Endothelial cell of umbilical vein (primary cell): Measurements from ENCODE around the gene MAP1B. TPM values are rescaled to one million over a fixed set of nuclear protein-coding genes. Genes with fewer than 3 reads are reported as not detected.
A peak's percentile ranks its signal among the peaks of the same experiment; 100 is the strongest.

Experiments
- BruUV-seq: library from RNA; stranded (reverse); fragments of 400-500 nt; replicated peaks from 2 replicates; lab custom pipeline; 2021; lab: Mats Ljungman, UMichigan
- CTCF ChIA-PET: fragments of 300-600, 350-600 bp; sonication (Branson Sonifier 250); formaldehyde crosslinking; loops from one replicate; lab custom pipeline; 2021; ENCODE audit warnings: antibody characterized with exemption, inconsistent platforms; lab: Charles Lee
- POLR2A ChIA-PET: fragments of 300-600, 350-600 bp; sonication (Branson Sonifier 250); formaldehyde crosslinking; loops from one replicate; lab custom pipeline; 2021; ENCODE audit warnings: antibody characterized with exemption, inconsistent platforms; lab: Charles Lee
- DNase-seq: peaks from one replicate; pipeline ENCODE4 v3.0.0-alpha.2; 2011; ENCODE audit warnings: low read depth, low spot score
- FAIRE-seq: peaks from 2 replicates; lab custom pipeline; 2011; peaks lifted over from hg19 to GRCh38; lab: Jason Lieb, UNC
- H2AFZ ChIP-seq: 2 replicates; pipeline ENCODE4 v1.6.0; 2012; ENCODE audit warnings: low read depth, low read length, control low read depth, inconsistent platforms
- H3K27ac ChIP-seq: 2 replicates; pipeline ENCODE4 v1.5.1; 2011; ENCODE audit warnings: low read depth, mild to moderate bottlenecking, control low read depth, low read length, moderate library complexity; ENCODE audit not compliant: insufficient read depth
- H3K27me3 ChIP-seq, 2 experiments: 2 replicates each; pipeline versions ENCODE4 v1.6.0 to v1.6.1; 2011; ENCODE audit warnings: low read length in 2 of 2, mixed read lengths in 1 of 2; ENCODE audit not compliant: control insufficient read depth in 2 of 2, insufficient read depth in 2 of 2
- H3K36me3 ChIP-seq, 2 experiments: 2 replicates in 1 of 2; 3 replicates in 1 of 2; pipeline ENCODE4 v1.5.1; 2011; ENCODE audit warnings: low read length in 2 of 2, mild to moderate bottlenecking in 1 of 2, moderate library complexity in 1 of 2; ENCODE audit not compliant: control insufficient read depth in 2 of 2, insufficient read depth in 2 of 2; ENCODE audit errors: extremely low read depth in 1 of 2
- H3K4me1 ChIP-seq: 3 replicates; pipeline ENCODE4 v1.5.1; 2011; ENCODE audit warnings: mild to moderate bottlenecking, low read length; ENCODE audit not compliant: control insufficient read depth, insufficient read depth; ENCODE audit errors: extremely low read depth
- H3K4me2 ChIP-seq: 2 replicates; pipeline ENCODE4 v1.6.1; 2011; ENCODE audit warnings: low read length, control low read depth, mixed read lengths; ENCODE audit not compliant: insufficient read depth
- H3K4me3 ChIP-seq, 3 experiments: fragments of 200-600 bp in 1 of 3; sonication (generic), shearing (Covaris generic) in 1 of 3; replicated peaks in 1 of 3; 2 replicates each; pipeline ENCODE4 v1.5.1; 2011 to 2016; ENCODE audit warnings: control low read depth in 3 of 3, low read length in 3 of 3, mild to moderate bottlenecking in 2 of 3, inconsistent platforms in 1 of 3, low read depth in 1 of 3, moderate library complexity in 1 of 3; ENCODE audit not compliant: insufficient read depth in 1 of 3
- H3K79me2 ChIP-seq: 2 replicates; pipeline ENCODE4 v1.6.0; 2012; ENCODE audit warnings: low read length, inconsistent platforms; ENCODE audit not compliant: control insufficient read depth, insufficient read depth
- H3K9ac ChIP-seq: replicated peaks from 2 replicates; pipeline ENCODE3; 2011; ENCODE audit warnings: low read length, control low read depth; ENCODE audit not compliant: insufficient read depth; ENCODE audit errors: extremely low read depth
- H3K9me1 ChIP-seq: replicated peaks from 3 replicates; pipeline ENCODE4 v1.6.0; 2011; ENCODE audit warnings: mild to moderate bottlenecking, low read length; ENCODE audit not compliant: control insufficient read depth, insufficient read depth; ENCODE audit errors: extremely low read depth
- H3K9me3 ChIP-seq: replicated peaks from 2 replicates; pipeline ENCODE4 v1.5.1; 2012; ENCODE audit warnings: low read length, inconsistent platforms; ENCODE audit not compliant: control insufficient read depth, insufficient read depth
- H4K20me1 ChIP-seq: replicated peaks from 2 replicates; pipeline ENCODE3; 2011; ENCODE audit warnings: mild to moderate bottlenecking, low read length; ENCODE audit not compliant: control insufficient read depth, insufficient read depth; ENCODE audit errors: extremely low read depth
- FOS ChIP-seq: IDR thresholded peaks from 2 replicates; pipeline ENCODE4 v1.6.1; 2011; ENCODE audit warnings: mild to moderate bottlenecking, low read length, moderate library complexity, borderline replicate concordance; ENCODE audit not compliant: insufficient read depth
- GATA2 ChIP-seq: IDR thresholded peaks from 2 replicates; pipeline ENCODE4 v1.7.0; 2011; ENCODE audit warnings: low read depth, mild to moderate bottlenecking, moderate library complexity, mixed read lengths, low read length; ENCODE audit not compliant: insufficient read length, insufficient read depth
- MYC ChIP-seq: IDR thresholded peaks from one replicate; pipeline ENCODE4 v1.6.1; 2011; ENCODE audit warnings: mild to moderate bottlenecking, low read depth, low read length
- POLR2AphosphoS5 ChIP-seq: IDR thresholded peaks from 2 replicates; pipeline ENCODE4 v1.6.1; 2012; ENCODE audit warnings: low read depth, mild to moderate bottlenecking, control low read depth, low read length, moderate library complexity; ENCODE audit not compliant: insufficient read depth
- dilution Hi-C: fragments of 300-500 bp; cut with MboI; formaldehyde crosslinking; loops from one replicate; pipeline ENCODE4 v1.15.0; 2019; ENCODE audit warnings: low sequenced_read_pairs; ENCODE audit not compliant: extremely low pct_ligation_motif_present
- intact Hi-C: fragments of 100-400 bp; cut with micrococcal nuclease; formaldehyde crosslinking; loops from one replicate; pipeline ENCODE4 v1.10.0; 2022
- polyA plus RNA-seq, 4 experiments: library from polyadenylated mRNA; depleted of rRNA in 3 of 4; stranded (reverse) in 3 of 4; unstranded in 1 of 4; fragments of >200 nt; gene quantifications; 2 replicates each; pipeline versions ENCODE4 v1.2.1 to v1.2.3, GENCODE V29; 2011 to 2012; ENCODE audit warnings: missing spikeins in 1 of 4
- total RNA-seq: library from RNA; stranded (reverse); gene quantifications from 2 replicates; pipeline ENCODE4 v1.2.3, GENCODE V29; 2021

The MAP1B gene
- total and polyA plus RNA-seq, 2 donors (not counting 3 experiments of a cell fraction or from before 2014, with no cell fraction given), result 55.9 to 263 TPM

DNA sequence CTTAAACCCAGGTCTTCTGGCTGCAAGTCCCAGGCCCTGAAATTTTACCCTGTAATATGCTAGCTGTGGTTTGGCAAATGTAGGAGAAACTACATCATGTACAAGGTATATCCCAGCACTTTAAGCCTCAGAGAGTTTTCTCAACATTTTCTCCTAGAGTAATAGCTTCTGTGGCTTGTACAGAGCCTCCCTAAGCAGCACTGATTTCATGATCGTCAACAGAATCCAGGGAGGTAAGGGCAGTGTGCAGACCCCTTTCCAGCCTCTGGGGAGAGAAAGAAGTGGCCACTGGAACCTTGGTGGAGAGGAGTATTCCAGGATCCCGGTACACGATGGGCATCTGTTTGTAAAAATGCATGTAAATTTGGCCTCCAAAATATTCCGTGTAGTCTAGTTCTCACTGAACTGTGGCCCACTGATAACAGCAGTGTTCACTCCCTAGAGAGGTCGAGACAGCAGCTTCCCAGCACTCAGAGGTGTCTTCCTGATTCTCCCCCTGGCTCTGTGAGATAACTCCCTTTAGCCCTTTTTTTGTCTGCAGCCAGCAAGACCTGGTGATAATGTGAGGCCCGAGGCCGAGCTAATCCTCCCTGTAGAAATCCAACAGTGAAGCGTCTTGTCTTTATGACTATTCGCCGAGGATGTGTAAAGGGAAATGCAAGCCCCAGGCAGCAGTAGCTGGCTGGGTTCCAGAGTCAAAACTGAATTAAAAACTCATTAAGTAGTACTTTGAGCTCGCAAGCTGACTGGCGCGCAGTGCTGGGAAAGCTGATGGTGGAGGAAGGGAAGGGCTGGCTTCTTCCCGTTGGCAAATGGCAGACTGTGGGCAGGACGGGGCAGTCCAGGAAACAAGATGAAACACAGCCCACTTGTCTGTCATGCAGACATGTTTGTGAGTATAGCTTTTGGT lies 59.0 kb downstream of the MAP1B start:
- Histone ChIP-seq H2AFZ (peak overlapping the region; percentile 18), H3K27me3 (no peaks in the 10 kb centered on the region), H3K79me2 (peaks cover 81% of the 10 kb centered on the region), H3K9ac (peak overlapping the region; percentile 24), H3K9me1 (no peaks in the 10 kb centered on the region), H3K4me1 (peaks cover 21% of the 10 kb centered on the region), H3K9me3 (no peaks in the 10 kb centered on the region), H4K20me1 (no peaks in the 10 kb centered on the region), H3K4me3 (no peak overlapping the region), H3K27ac (peak overlapping the region; percentile 22), H3K36me3 (peaks cover 2 to 3% of the 10 kb centered on the region in 2 experiments), H3K4me2 (peak overlapping the region; percentile 43)
- dilution Hi-C loops (no loop called here), intact Hi-C loops (loop anchor here (5.0 kb wide), 1 partner anchor 59 kb away; the partner anchor contains the start of gene MAP1B)
- no TSS peak for BruUV-seq
- peak; percentile 89 for DNase-seq
- POLR2A ChIA-PET, result interaction anchor here (0.7 kb wide), 1 partner anchor 30 kb away, joined by 3 read pairs; no protein-coding TSS in a partner anchor
- CTCF ChIA-PET, result interaction anchor here (0.6 to 2.2 kb wide), 12 partner anchors 10 to 114 kb away, joined by 3 to 9 read pairs (median 4); no protein-coding TSS in a partner anchor
- peak; percentile 80 for FAIRE-seq
- TF ChIP-seq POLR2AphosphoS5 (peak; percentile 8), MYC (no peak), GATA2 (no peak)

DNA sequence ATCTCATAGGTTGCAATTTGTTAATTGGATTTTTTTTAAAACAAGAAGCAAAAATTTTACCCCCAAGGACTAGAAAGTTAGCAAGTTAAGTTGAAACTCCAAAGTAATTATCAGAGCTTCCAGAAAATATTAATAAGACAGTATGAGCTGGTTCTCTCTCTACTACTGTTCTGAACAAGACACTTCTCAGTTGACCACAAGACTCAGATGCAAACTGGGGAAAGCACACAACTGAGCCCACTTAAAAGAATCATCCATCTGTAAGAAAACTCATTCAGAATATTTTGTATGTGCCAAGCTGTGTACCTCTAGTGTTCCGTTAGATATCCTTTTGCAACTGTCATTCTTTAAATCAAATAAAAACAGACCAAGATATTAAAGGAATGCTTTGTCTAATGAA lies 60.0 kb downstream of the MAP1B start:
- dilution Hi-C loops (no loop called here), intact Hi-C loops (loop anchor here (5.0 kb wide), 1 partner anchor 60 kb away; the partner anchor contains the start of gene MAP1B)
- no peak overlapping the region for H3K27ac ChIP-seq
- no TSS peak for BruUV-seq
- no peaks in the 10 kb centered on the region for H3K9me1 ChIP-seq
- no peak for DNase-seq
- no peak for FAIRE-seq
- H3K4me3 ChIP-seq, result no peak overlapping the region
- peaks cover 2 to 3% of the 10 kb centered on the region in 2 experiments for H3K36me3 ChIP-seq
- H3K79me2 ChIP-seq, result peaks cover 83% of the 10 kb centered on the region
- peaks cover 21% of the 10 kb centered on the region for H3K4me1 ChIP-seq
- H4K20me1 ChIP-seq, result no peaks in the 10 kb centered on the region
- no peak overlapping the region for H3K9ac ChIP-seq
- ChIA-PET POLR2A (no interaction called here), CTCF (interaction anchor here (0.8 to 2.2 kb wide), 9 partner anchors 9 to 113 kb away, joined by 3 to 9 read pairs (median 5); no protein-coding TSS in a partner anchor)
- no peaks in the 10 kb centered on the region for H3K9me3 ChIP-seq
- no peaks in the 10 kb centered on the region for H3K27me3 ChIP-seq
- no peak overlapping the region for H2AFZ ChIP-seq
- H3K4me2 ChIP-seq, result no peak overlapping the region
- no peak for TF ChIP-seq FOS
